H9 (cell line): ENCODE results near the gene AKAP9. TPM values are rescaled to one million over a fixed set of nuclear protein-coding genes. Genes with fewer than 3 reads are reported as not detected.

Experiments
- DNase-seq: peaks from one replicate; pipeline ENCODE4 v3.0.0-alpha.2; 2017
- H2AFZ ChIP-seq: one replicate; pipeline ENCODE4 v1.6.1; 2013; ENCODE audit warnings: mild to moderate bottlenecking, low read length, control low read depth, moderate library complexity
- H2AK5ac ChIP-seq: 2 replicates; pipeline ENCODE4 v1.6.1; 2013; ENCODE audit warnings: low read length, control low read depth, mixed read lengths; ENCODE audit not compliant: insufficient read length
- H2BK120ac ChIP-seq: one replicate; pipeline ENCODE4 v1.6.1; 2013; ENCODE audit warnings: low read depth, mild to moderate bottlenecking, low read length, control low read depth, inconsistent platforms; ENCODE audit not compliant: poor library complexity, severe bottlenecking
- H2BK12ac ChIP-seq: 2 replicates; pipeline ENCODE4 v1.6.1; 2013; ENCODE audit warnings: low read length, control low read depth, mixed read lengths, low read depth; ENCODE audit not compliant: insufficient read length
- H2BK15ac ChIP-seq: 2 replicates; pipeline ENCODE4 v1.6.1; 2013; ENCODE audit warnings: low read depth, low read length, control low read depth
- H2BK20ac ChIP-seq: one replicate; pipeline ENCODE4 v1.6.1; 2013; ENCODE audit warnings: low read depth, mild to moderate bottlenecking, low read length, control low read depth, inconsistent platforms; ENCODE audit not compliant: poor library complexity, severe bottlenecking
- H2BK5ac ChIP-seq: 2 replicates; pipeline ENCODE4 v1.6.1; 2013; ENCODE audit warnings: low read length, control low read depth, mixed read lengths; ENCODE audit not compliant: insufficient read length
- H3K14ac ChIP-seq: 2 replicates; pipeline ENCODE4 v1.6.1; 2013; ENCODE audit warnings: low read length, control low read depth; ENCODE audit not compliant: insufficient read depth
- H3K18ac ChIP-seq: 2 replicates; pipeline ENCODE4 v1.6.1; 2013; ENCODE audit warnings: low read depth, mild to moderate bottlenecking, mixed read lengths, low read length, control low read depth; ENCODE audit not compliant: insufficient read length
- H3K23ac ChIP-seq: 2 replicates; pipeline ENCODE4 v1.6.1; 2013; ENCODE audit warnings: low read length, control low read depth, mixed read lengths, low read depth; ENCODE audit not compliant: insufficient read length
- H3K23me2 ChIP-seq: 2 replicates; pipeline ENCODE4 v1.6.1; 2013; ENCODE audit warnings: low read depth, mild to moderate bottlenecking, mixed read lengths, low read length, control low read depth; ENCODE audit not compliant: insufficient read length, poor library complexity, severe bottlenecking
- H3K27ac ChIP-seq: 2 replicates; pipeline ENCODE4 v1.5.1; 2013; ENCODE audit warnings: low read length, control low read depth, mixed read lengths, low read depth; ENCODE audit not compliant: insufficient read length
- H3K27me3 ChIP-seq: 2 replicates; pipeline ENCODE4 v1.6.1; 2013; ENCODE audit warnings: low read length, control low read depth, inconsistent platforms; ENCODE audit not compliant: insufficient read depth
- H3K4ac ChIP-seq: 2 replicates; pipeline ENCODE4 v1.6.1; 2013; ENCODE audit warnings: low read depth, mild to moderate bottlenecking, control low read depth, inconsistent platforms, low read length, moderate library complexity
- H3K4me1 ChIP-seq: 2 replicates; pipeline ENCODE4 v1.6.1; 2013; ENCODE audit warnings: low read length, control low read depth, inconsistent platforms; ENCODE audit not compliant: insufficient read depth
- H3K4me2 ChIP-seq: 2 replicates; pipeline ENCODE4 v1.6.1; 2013; ENCODE audit warnings: low read length, control low read depth, mixed read lengths; ENCODE audit not compliant: insufficient read length, insufficient read depth
- H3K56ac ChIP-seq: 2 replicates; pipeline ENCODE4 v1.6.1; 2013; ENCODE audit warnings: low read depth, mild to moderate bottlenecking, mixed read lengths, low read length, control low read depth; ENCODE audit not compliant: insufficient read length
- H3K79me1 ChIP-seq: 2 replicates; pipeline ENCODE4 v1.6.1; 2013; ENCODE audit warnings: low read depth, mild to moderate bottlenecking, moderate library complexity, low read length, control low read depth, inconsistent platforms; ENCODE audit not compliant: insufficient read depth, poor library complexity, severe bottlenecking
- H3K79me2 ChIP-seq: 2 replicates; pipeline ENCODE4 v1.6.1; 2013; ENCODE audit warnings: low read length, control low read depth, inconsistent platforms; ENCODE audit not compliant: insufficient read depth
- H3K9ac ChIP-seq: 2 replicates; pipeline ENCODE4 v1.6.1; 2013; ENCODE audit warnings: low read length, control low read depth, mixed read lengths; ENCODE audit not compliant: insufficient read length; ENCODE audit errors: extremely low read depth
- H3K9me3 ChIP-seq: one replicate; pipeline ENCODE4 v1.6.1; 2013; ENCODE audit warnings: low read depth, low read length, inconsistent platforms; ENCODE audit not compliant: control insufficient read depth
- H3T11ph ChIP-seq: one replicate; pipeline ENCODE4 v1.6.1; 2013; ENCODE audit warnings: mild to moderate bottlenecking, low read length, control low read depth, inconsistent platforms
- H4K20me1 ChIP-seq: one replicate; pipeline ENCODE4 v1.6.1; 2013; ENCODE audit not compliant: control insufficient read depth, insufficient read length, insufficient read depth
- H4K5ac ChIP-seq: 2 replicates; pipeline ENCODE4 v1.6.1; 2013; ENCODE audit warnings: low read depth, mild to moderate bottlenecking, mixed read lengths, low read length, control low read depth; ENCODE audit not compliant: insufficient read length
- H4K8ac ChIP-seq: replicated peaks from 2 replicates; pipeline ENCODE4 v1.6.1; 2013; ENCODE audit warnings: low read length, control low read depth, mixed read lengths, low read depth; ENCODE audit not compliant: insufficient read length
- H4K91ac ChIP-seq: 2 replicates; pipeline ENCODE4 v1.6.1; 2013; ENCODE audit warnings: low read depth, mild to moderate bottlenecking, moderate library complexity, mixed read lengths, low read length, control low read depth; ENCODE audit not compliant: insufficient read length
- H3K27ac Mint-ChIP-seq, 3 experiments: 2 replicates in 2 of 3; 3 replicates in 1 of 3; pipeline ENCODE4 v1.8.0; 2020 to 2021; ENCODE audit warnings: mixed read lengths in 3 of 3, mild to moderate bottlenecking in 1 of 3, moderate library complexity in 1 of 3
- H3K27me3 Mint-ChIP-seq: 2 replicates; pipeline ENCODE4 v1.8.0; 2021; ENCODE audit warnings: low read depth, mild to moderate bottlenecking, moderate library complexity, mixed read lengths
- H3K36me3 Mint-ChIP-seq, 3 experiments: 2 replicates in 2 of 3; 3 replicates in 1 of 3; pipeline ENCODE4 v1.8.0; 2020 to 2021; ENCODE audit warnings: low read depth in 3 of 3, mixed read lengths in 3 of 3; ENCODE audit not compliant: insufficient read depth in 1 of 3
- H3K4me1 Mint-ChIP-seq, 2 experiments: 2 replicates each; pipeline ENCODE4 v1.8.0; 2020; ENCODE audit warnings: mixed read lengths in 2 of 2
- H3K4me3 Mint-ChIP-seq, 2 experiments: 2 replicates in 1 of 2; 3 replicates in 1 of 2; pipeline ENCODE4 v1.8.0; 2020 to 2021; ENCODE audit warnings: mild to moderate bottlenecking in 2 of 2, mixed read lengths in 2 of 2, moderate library complexity in 1 of 2
- H3K9me3 Mint-ChIP-seq, 2 experiments: 2 replicates in 1 of 2; 3 replicates in 1 of 2; pipeline ENCODE4 v1.8.0; 2020; ENCODE audit warnings: mild to moderate bottlenecking in 2 of 2, mixed read lengths in 2 of 2, moderate library complexity in 1 of 2
- CTCF ChIP-seq: fragments of 200-600 bp; sonication (generic); conservative IDR thresholded peaks from 3 replicates; pipeline ENCODE4 v1.8.0; 2021; ENCODE audit warnings: antibody characterized with exemption, mild to moderate bottlenecking
- WGBS: extraction: QIAGEN DNeasy Blood & Tissue Kit; methylation state at CpG from one replicate; pipeline ENCODE4 v1.1.7; 2013; ENCODE audit warnings: missing lambda C conversion rate, low lambda C conversion rate, mixed read lengths; ENCODE audit not compliant: insufficient read length; ENCODE audit errors: extremely low coverage; 5-methylcytosine and 5-hydroxymethylcytosine counted together
- total RNA-seq: library from RNA; stranded (reverse); gene quantifications from 2 replicates; pipeline ENCODE4 v1.2.1, GENCODE V29; 2021

AKAP9 gene
- total RNA-seq, 1 experiment from 2014 or later, result 22.4 TPM

GRCh38 chr7:91957232-91957631 lies 16.6 kb downstream of the AKAP9 start:
- H3K27me3 Mint-ChIP-seq, result no peaks in the 10 kb centered on the region
- WGBS, result no CpG with 5 or more reads among the region's 1 CpG
- 0 out of 2 replicates have a peak, but pooled peaks cover 2% of the 10 kb centered on the region for H3K79me2 ChIP-seq

More at GRCh38 chr7:91957232-91957631, 16.6 kb downstream of the AKAP9 start:
- Histone ChIP-seq H3K4ac (no peak overlapping the region), H3K79me1 (peaks cover 2% of the 10 kb centered on the region), H3K4me2 (no peak overlapping the region), H2BK20ac (no peak overlapping the region), H3K9ac (no peak overlapping the region), H4K20me1 (no peaks in the 10 kb centered on the region), H3K23me2 (no peaks in the 10 kb centered on the region), H2AFZ (no peak overlapping the region), H3T11ph (no peak overlapping the region), H4K5ac (no peak overlapping the region), H3K23ac (no peak overlapping the region), H2BK15ac (no peak overlapping the region), H4K8ac (no peak overlapping the region), H3K56ac (no peak overlapping the region), H3K27me3 (no peaks in the 10 kb centered on the region), H3K27ac (no peak overlapping the region), H3K4me1 (no peaks in the 10 kb centered on the region), H3K18ac (no peak overlapping the region), H3K9me3 (no peaks in the 10 kb centered on the region), H2BK120ac (no peak overlapping the region), H3K14ac (no peak overlapping the region), H2BK5ac (no peak overlapping the region), H2AK5ac (no peak overlapping the region), H4K91ac (no peak overlapping the region), H2BK12ac (no peak overlapping the region)
- H3K4me3 Mint-ChIP-seq, result no peak overlapping the region
- H3K27ac Mint-ChIP-seq, result no peak overlapping the region
- peaks cover 0 to 2% (median 0%) of the 10 kb centered on the region in 3 experiments; a peak in 2 of 7 replicates for H3K36me3 Mint-ChIP-seq
- DNase-seq, result no peak
- H3K9me3 Mint-ChIP-seq, result no peaks in the 10 kb centered on the region
- H3K4me1 Mint-ChIP-seq, result peaks cover 3% of the 10 kb centered on the region in 2 experiments
- TF ChIP-seq CTCF, result no peak
